HFFc6 (cell line): ENCODE measurements around the gene CELA2A. TPM values are rescaled to one million over a fixed set of nuclear protein-coding genes. Genes with fewer than 3 reads are reported as not detected.
"Not testable (repeated sequence)": the region's sequence is repeated elsewhere in the genome, so short reads cannot be mapped to it uniquely, and the experiment has no call there.

ENCODE experiments used
- DNase-seq: peaks from one replicate; pipeline ENCODE4 v3.0.0-alpha.2; 2018
- H3K27ac Mint-ChIP-seq: 2 replicates; pipeline ENCODE4 v1.8.0; 2020; ENCODE audit warnings: mild to moderate bottlenecking, mixed read lengths
- H3K27me3 Mint-ChIP-seq: 2 replicates; pipeline ENCODE4 v1.8.0; 2021; ENCODE audit warnings: mild to moderate bottlenecking, moderate library complexity, mixed read lengths; ENCODE audit not compliant: insufficient read depth
- H3K36me3 Mint-ChIP-seq: 2 replicates; pipeline ENCODE4 v1.8.0; 2021; ENCODE audit warnings: low read depth, mixed read lengths
- H3K4me1 Mint-ChIP-seq: 2 replicates; pipeline ENCODE4 v1.8.0; 2020; ENCODE audit warnings: low read depth, mixed read lengths
- H3K4me3 Mint-ChIP-seq: 2 replicates; pipeline ENCODE4 v1.8.0; 2020; ENCODE audit warnings: mild to moderate bottlenecking, moderate library complexity, mixed read lengths
- H3K9me3 Mint-ChIP-seq: 2 replicates; pipeline ENCODE4 v1.8.0; 2020; ENCODE audit warnings: mild to moderate bottlenecking, mixed read lengths
- CTCF ChIP-seq: fragments of 200-600 bp; sonication (generic); IDR thresholded peaks from 2 replicates; pipeline ENCODE4 v1.5.0; 2021; ENCODE audit warnings: antibody characterized with exemption, mild to moderate bottlenecking
- total RNA-seq, 6 experiments: library from RNA; stranded (reverse); fragmentation: NEBNext Ultra II Directional; extraction: Animal tissue kit (Norgen Biotek cat#: 25700); gene quantifications; 2 replicates in 1 of 6; 3 replicates in 5 of 6; pipeline ENCODE4 v1.2.3, GENCODE V29; 2021

The CELA2A gene
- total RNA-seq, 6 experiments from 2014 or later = not detected

GRCh38 chr1:15513919-15514318 lies 57.4 kb downstream of the CELA2A start:
- Mint-ChIP-seq H3K36me3 (peaks cover 11% of the 10 kb centered on the region), H3K4me3 (no peak overlapping the region), H3K4me1 (peaks cover 18% of the 10 kb centered on the region), H3K27ac (no peak overlapping the region), H3K27me3 (no peaks in the 10 kb centered on the region), H3K9me3 (no peaks in the 10 kb centered on the region)
- DNase-seq = no peak
- no peak for TF ChIP-seq CTCF

GRCh38 chr1:15514557-15514956 lies 58.0 kb downstream of the CELA2A start:
- DNase-seq, H3K27ac Mint-ChIP-seq, H3K4me3 Mint-ChIP-seq, H3K27me3 Mint-ChIP-seq, H3K9me3 Mint-ChIP-seq: not testable (repeated sequence)
- H3K36me3 Mint-ChIP-seq = peaks cover 11% of the 10 kb centered on the region
- peaks cover 18% of the 10 kb centered on the region for H3K4me1 Mint-ChIP-seq

- Mint-ChIP-seq H3K4me3 (no peak overlapping the region), H3K9me3 (no peaks in the 10 kb centered on the region), H3K4me1 (peaks cover 18% of the 10 kb centered on the region), H3K27ac (peak overlapping the region; percentile 4), H3K27me3 (no peaks in the 10 kb centered on the region), H3K36me3 (peaks cover 11% of the 10 kb centered on the region)
- no peak for DNase-seq
- TF ChIP-seq CTCF = no peak
Measured at GRCh38 chr1:15515022-15515663, 58.6 kb downstream of the CELA2A start.

GRCh38 chr1:15519625-15520024 lies 63.1 kb downstream of the CELA2A start:
- no peak overlapping the region for H3K27ac Mint-ChIP-seq
- TF ChIP-seq CTCF = no peak
- no peaks in the 10 kb centered on the region for H3K27me3 Mint-ChIP-seq

GRCh38 chr1:15521206-15521906 lies 64.8 kb downstream of the CELA2A start:
- not testable (repeated sequence) for H3K9me3 Mint-ChIP-seq, DNase-seq, H3K27ac Mint-ChIP-seq, H3K4me3 Mint-ChIP-seq, H3K27me3 Mint-ChIP-seq
- Mint-ChIP-seq H3K4me1 (peaks cover 26% of the 10 kb centered on the region), H3K36me3 (peaks cover 11% of the 10 kb centered on the region)

More at GRCh38 chr1:15519625-15520024, 63.1 kb downstream of the CELA2A start:
- Mint-ChIP-seq H3K9me3 (no peaks in the 10 kb centered on the region), H3K4me1 (peaks cover 20% of the 10 kb centered on the region), H3K36me3 (peaks cover 11% of the 10 kb centered on the region), H3K4me3 (no peak overlapping the region)
- no peak for DNase-seq

Other genes with a start within 250 kb of the CELA2A start
- under 1 TPM in 2 of 6 experiments, not detected in 4; 0.16 to 0.25 TPM for gene FHAD1, start 209.5 kb upstream of the CELA2A start, total RNA-seq
- gene EFHD2, start 46.8 kb upstream of the CELA2A start, total RNA-seq = 10 to 100 TPM; 41.2 to 67.2 (median 65.3) TPM
- gene CTRC, start 18.3 kb upstream of the CELA2A start, total RNA-seq = not detected
- not detected for gene CELA2B, start 19.4 kb downstream of the CELA2A start, total RNA-seq
- gene CASP9, start 67.5 kb downstream of the CELA2A start, total RNA-seq = 1 to 10 TPM; 7.2 to 8.9 (median 7.8) TPM
- 10 to 100 TPM; 21.5 to 26.5 (median 22.8) TPM for gene DNAJC16, start 70.1 kb downstream of the CELA2A start, total RNA-seq
- under 1 TPM in 3 of 6 experiments, not detected in 3; 0.07 to 0.14 (median 0.09) TPM for gene AGMAT, start 128.3 kb downstream of the CELA2A start, total RNA-seq
- gene DDI2, start 160.7 kb downstream of the CELA2A start, total RNA-seq = 10 to 100 TPM; 11.6 to 15.3 (median 13.3) TPM
- 10 to 100 TPM; 61.5 to 70.5 (median 66.0) TPM for gene PLEKHM2, start 227.6 kb downstream of the CELA2A start, total RNA-seq